Measurements from ENCODE around the gene EIF4A2.
A peak's percentile ranks its signal among the peaks of the same experiment; 100 is the strongest.
"Not testable (repeated sequence)": the region's sequence is repeated elsewhere in the genome, so short reads cannot be mapped to it uniquely, and the experiment has no call there.

Gene EIF4A2

DNA sequence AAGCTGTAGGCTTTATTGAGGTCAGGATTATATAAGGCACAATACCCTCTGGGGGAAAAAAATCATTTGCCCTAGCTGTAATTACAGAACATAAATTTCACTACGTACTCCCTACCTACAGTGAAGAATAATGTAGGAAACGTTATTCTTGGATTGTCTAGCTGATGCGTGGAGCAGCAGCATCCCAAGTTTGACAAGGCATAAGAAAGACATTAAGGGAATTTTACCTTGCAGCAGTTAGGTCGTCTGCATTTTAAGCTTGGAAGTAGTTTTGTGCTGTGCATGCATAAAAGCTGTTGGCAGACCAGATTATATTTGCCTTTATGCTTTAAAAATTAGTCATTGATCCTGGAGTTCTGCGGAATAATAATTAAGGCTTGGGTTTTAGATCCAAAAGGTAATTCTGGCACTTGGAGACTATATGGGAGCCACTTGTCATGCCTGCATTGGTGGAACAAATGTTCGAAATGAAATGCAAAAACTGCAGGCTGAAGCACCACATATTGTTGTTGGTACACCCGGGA, 2.2 kb downstream of the EIF4A2 start:
- no peak for DNase-seq

DNA sequence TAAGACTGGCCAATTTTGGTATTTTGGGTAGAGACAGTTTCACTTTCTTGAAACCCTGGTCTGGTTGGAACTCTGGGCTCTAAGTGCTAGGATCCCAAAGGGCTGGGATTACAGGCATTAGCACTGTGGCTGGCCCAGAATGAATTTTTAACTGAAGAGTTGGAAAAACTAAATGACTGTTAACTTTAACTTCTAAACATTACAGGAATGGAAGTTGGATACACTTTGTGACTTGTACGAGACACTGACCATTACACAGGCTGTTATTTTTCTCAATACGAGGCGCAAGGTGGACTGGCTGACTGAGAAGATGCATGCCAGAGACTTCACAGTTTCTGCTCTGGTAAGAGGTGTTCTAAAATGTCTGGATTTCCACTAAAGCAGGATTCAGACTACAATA, 3.5 kb downstream of the EIF4A2 start:
- DNase-seq: no peak

DNA sequence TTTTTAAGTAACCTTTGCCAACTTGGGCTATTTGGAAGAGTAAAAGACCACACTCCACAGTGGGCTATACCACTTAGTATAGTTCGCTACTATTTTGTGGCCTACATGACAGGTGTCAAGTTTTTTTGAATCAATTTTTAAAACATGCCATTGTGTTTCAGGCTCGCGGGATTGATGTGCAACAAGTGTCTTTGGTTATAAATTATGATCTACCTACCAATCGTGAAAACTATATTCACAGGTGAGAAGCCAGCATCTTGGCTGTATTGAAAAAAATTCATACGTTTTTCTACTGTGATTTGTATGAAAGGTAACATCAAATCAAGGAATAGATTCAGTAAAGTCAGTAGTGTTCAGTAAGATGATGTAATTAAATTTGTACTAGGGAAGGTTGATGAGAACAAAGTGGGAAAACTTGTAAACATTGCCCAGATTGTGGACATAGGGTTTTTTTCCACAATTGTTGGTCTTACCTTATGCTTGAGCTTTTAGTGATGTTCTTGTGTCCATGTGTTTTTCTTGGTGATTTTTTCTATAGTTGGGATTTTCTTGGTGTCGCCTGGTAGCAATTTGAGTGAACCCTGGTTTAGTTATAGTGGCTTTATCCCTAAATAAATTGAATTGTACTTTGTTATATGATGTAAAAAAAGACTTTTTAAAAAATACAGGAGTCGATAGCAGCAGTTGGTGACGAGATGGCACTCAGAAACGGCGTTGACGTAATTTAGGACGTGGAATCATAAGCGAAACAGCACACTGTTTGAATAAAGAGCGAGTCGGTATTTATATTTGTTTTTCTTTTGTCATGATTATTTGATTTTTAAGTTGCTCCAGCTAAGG, 4.5 kb downstream of the EIF4A2 start:
- no peak for DNase-seq

DNA sequence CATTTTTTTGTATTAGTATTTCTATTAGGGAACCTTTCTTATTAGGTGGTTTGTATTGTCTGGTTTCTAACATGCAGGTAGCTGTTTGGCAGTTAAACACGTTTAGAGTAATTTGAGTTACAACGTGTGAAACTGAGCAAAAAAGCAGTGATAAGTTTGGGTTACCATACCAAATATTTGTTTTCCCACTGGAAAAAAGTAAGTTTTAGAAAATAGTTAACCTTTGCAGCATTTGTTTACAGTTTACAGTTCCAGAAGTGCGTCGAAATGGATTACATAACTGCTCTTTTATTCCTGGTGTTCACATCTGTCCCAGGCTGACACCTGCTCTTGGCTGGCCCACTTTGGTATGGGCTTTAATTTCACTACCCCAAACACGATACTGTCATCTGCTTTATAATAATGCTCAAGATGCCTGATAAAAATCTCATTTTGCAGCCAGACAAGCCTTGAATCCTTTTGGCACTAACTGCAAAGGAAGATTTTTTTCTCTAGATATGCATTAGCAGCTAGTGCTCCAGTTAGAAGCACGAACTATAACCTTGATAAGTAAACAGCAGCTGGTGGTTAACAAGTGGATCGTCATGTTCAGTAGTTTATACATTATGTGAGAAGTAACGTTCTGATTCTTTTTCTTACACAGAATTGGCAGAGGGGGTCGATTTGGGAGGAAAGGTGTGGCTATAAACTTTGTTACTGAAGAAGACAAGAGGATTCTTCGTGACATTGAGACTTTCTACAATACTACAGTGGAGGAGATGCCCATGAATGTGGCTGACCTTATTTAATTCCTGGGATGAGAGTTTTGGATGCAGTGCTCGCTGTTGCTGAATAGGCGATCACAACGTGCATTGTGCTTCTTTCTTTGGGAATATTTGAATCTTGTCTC, 5.3 kb downstream of the EIF4A2 start:
- DNase-seq: no peak

DNA sequence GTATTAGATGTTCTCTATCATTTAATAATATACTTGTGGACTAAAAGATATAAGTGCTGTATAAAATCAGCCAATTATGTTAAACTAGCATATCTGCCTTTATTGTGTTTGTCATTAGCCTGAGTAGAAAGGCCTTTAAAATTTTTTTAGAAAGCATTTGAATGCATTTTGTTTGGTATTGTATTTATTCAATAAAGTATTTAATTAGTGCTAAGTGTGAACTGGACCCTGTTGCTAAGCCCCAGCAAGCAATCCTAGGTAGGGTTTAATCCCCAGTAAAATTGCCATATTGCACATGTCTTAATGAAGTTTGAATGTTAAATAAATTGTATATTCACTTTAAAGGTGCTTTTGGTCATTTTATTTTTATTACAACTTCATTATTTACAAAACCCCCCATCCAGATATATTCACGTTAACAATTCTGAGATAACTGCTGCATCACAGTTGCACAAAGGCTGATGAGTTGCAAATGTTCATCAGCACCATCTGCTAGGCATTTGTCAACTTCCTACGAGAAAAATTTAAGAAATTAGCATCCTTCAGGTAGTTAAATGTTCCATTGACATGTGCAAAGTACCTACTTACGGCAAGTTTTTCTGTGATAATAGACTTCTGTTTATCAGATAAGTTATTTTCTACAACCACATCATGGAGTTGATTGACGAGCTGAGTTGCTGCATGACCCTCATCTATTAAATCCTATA, 6.3 kb downstream of the EIF4A2 start:
- no peak for DNase-seq

DNA sequence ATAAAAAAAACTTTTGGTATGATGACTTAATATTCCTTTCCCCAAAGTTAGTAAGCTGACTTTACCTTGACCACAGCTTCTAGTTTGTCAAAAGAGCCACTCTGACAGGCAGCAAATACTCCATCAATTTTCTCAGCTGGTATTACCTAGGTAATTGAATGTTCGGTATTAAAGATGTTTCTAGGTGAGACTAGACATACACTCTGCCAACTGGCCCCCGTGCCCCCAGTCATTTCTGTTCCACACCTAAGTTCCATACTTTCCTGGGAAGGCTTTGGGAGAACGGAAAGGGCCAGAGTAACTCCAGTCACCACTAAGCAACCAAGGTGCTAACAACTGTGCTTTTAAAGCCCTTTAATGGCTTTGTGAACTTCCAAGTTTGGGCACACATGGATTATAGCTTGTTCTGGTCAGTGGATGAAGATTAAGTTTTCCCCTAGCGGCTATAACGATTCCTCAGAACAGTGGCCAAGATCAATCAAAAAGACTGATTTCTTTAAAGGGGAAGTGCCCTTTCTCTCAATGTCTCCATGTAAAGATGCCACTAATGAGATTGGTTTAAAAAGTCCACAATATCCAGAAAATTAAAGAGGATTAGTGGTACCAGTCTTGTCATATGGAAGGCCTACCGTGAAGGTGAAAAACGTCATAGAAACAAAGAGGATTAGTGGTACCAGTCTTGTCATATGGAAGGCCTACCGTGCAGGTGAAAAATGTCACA, 7.0 kb downstream of the EIF4A2 start:
- DNase-seq: no peak

DNA sequence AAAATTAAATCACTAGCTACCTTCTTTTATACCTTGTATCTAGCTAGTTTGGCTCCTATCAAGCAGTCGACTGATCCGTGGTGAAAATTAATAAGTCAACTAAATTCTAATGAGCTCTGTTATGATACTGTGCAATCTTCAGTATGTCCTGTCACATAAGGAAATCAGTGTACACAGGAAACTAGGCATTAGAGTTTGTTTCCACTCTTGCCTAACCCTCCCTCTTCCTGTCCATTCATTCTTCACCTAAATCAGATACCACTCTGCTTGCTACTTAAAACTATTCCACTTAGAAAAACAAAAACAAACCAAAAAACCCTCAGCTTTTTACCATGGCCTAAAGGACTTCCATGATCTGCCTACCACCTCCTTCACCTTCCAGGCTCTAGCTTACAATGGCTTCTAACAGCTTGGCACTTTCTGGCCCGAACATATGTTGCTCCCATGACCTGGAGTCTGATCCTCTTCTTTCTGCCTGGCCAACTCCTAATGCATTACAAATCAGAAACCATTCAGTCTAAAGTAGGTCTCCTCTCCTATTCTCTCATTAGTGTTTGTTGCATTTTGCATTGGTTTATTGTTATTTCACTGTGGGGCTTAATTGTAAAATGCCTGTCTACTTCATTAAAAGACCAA, 15.0 kb downstream of the EIF4A2 start:
- no peak for DNase-seq

DNA sequence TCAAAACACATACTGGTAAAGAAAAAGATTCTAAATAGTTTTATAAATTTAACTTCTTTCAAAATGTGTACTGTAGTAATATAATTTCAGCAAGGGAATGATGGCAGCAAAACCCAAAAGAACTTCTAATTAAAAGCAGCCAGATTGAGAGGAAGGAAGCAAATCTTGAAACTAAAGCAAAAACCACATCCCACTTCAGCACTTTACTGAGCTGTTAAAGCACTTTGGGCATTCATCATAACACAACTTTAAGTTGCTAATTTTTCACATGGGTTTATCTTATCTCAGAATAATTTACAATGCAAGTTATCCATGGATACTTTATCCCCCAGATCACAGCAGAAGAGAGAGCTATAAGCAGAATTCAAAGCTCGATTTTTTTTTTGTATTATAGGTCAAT, 16.9 kb downstream of the EIF4A2 start:
- no peak for DNase-seq

DNA sequence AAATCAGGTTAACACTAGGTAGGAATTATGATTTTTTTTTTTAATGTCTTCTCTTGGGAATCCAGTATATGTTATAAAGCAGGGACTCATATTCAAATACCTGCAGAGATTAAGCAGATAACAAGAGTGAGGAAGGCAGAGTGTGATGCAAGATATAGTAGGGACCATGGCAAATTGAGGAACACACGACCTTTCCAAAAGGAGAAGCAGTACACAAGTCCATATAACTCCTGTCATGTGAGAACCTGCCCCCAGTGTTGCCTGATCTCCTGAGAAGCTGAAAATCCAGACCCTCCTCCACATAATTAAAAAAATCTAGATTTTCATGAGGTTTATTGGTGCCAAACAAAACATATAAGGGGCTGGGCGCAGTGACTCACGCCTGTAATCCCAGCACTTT, 19.3 kb downstream of the EIF4A2 start:
- no peak for DNase-seq

DNA sequence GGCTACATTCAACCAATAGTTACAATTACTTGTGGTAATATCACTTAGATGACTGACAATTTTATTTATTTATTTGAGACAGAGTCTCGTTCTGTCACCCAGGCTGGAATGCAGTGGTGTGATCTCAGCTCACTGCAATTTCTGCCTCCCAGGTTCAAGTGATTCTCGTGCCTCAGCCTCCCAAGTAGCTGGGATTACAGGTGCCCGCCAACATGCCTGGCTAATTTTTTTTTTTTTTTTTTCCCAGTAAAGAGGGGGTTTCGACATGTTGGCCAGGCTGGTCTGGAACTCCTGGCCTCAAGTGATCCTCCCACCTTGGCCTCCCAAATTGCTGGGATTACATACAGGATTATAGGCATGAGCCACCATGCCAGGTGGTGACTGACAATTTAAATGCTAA, 20.1 kb downstream of the EIF4A2 start:
- not testable (repeated sequence) for DNase-seq

DNA sequence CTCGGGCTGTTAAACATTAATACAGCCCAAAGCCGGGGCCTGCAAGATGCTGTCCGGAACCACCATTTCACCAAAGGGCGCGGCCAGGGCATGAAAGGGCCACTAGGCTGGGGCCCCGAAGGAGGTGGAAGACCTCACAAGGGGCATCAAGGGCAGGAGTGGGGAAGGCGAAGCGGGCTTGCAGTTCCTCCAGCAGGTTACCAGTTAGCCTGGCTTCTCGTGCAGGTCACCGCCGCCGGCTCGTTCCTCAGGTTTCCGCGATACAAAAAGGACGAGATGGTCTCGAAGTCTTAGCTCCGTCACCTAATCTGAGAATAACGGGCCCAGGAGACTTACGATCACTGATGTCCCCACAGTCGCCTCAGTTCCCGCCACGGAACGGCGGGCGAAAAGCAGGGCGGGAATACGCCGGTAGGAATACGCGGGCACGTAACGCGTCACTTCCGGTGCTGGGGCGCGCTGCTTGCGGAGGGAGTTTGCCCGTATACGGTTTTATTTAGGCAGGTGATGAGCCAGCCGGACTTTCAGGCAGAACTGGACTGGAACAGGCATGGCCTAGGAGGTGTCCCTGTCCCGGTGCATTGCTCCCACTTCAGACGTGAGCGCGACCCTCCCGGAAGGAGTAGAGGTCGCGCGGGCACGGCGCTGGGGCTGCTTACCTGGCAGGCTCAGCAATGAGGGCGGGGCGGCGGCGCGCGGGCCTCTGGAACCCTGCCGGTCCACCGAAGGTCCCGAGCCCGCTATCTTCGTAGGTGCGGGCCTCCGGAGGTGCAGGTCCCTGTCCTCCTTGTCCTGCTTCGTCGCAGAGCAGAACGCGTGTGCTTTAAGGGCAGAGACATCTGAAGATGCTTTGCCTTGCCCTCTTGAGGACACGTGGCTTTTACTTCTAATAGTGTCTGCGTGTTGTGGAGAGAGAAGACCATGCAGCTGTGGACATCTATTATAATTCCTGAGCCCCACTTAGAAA, 23.0 kb downstream of the EIF4A2 start, which contains the start of gene RFC4:
TSS of gene RFC4 (minus strand) at position 394 of the 967 bp plus-strand sequence. CDS start 1,769 bp downstream, outside the sequence.
- peak; percentile 87 for DNase-seq

DNA sequence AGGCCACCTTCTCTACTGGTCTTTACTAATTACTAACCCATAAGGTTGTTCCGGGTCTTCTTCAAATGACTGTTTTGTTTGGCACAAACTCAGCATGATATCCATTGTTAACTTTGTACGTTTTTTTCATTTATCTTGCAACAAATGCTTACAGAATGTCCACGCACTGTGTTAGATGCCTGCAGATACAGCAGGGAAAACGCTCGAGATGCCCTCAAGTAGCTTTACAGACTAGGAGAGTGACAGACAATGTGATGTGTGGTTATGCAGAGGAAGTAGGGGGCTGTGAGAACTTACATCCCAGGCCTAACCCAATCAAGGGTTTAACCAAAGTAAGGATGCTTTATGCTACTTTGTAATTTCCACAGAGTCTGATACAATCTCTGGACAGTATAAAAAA, 23.9 kb downstream of the EIF4A2 start:
- no peak for DNase-seq

DNA sequence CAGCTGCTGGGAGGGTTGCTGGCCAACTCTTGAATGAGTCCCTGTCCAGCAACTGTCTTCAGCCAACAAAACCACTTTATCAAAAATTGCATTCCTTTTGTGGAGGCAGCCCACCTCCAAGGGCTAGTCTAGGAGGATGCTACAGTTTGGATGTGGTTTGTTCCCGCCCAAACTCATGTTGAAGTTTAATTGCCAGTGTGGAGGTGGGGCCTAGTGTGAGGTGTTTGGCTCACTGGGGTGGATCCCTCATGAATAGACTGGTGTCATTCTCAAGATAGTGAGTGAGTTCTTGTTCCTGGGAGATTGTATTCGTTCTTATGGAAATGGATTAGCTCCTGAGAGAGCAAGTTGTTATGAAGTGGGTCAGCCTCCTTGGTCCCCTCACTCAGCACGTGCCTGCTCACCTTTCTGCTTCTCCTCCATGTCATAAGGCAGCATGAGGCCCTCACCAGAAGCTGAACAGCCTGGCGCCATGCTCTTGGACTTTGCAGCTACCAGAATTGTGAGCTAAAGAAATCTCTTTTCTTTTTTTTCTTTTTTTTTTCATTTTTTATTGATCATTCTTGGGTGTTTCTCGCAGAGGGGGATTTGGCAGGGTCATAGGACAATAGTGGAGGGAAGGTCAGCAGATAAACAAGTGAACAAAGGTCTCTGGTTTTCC, 27.1 kb downstream of the EIF4A2 start:
- no peak for DNase-seq

DNA sequence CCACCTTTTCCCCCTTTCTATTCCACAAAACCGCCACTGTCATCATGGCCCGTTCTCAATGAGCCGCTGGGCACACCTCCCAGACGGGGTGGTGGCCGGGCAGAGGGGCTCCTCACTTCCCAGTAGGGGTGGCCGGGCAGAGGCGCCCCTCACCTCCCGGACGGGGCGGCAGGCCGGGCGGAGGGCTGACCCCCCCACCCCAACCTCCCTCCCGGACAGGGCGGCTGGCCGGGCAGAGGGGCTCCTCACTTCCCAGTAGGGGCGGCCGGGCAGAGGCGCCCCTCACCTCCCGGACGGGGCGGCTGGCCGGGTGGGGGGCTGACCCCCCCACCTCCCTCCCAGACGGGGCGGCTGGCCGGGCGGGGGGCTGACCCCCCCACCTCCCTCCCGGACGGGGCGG, 27.9 kb downstream of the EIF4A2 start:
- not testable (repeated sequence) for DNase-seq

DNA sequence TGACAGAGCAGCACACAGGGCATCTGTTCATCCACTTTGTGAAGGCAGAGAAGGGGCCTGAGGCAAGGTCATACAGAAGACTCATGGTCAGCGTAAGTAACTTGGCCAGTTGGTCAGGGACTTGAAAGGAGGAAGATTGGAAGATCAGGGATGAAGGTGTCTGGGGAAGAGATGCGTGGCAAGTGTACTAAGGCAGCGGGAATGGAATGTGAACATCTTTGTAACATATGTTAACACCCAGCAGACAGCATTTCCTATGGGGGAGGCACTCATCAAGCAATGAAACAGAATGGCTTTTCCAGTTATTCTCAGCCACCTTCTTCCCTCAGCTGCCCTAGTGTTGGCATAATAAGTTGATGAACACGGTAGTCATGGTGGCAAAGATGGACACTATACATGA, 30.7 kb downstream of the EIF4A2 start:
- DNase-seq: no peak

DNA sequence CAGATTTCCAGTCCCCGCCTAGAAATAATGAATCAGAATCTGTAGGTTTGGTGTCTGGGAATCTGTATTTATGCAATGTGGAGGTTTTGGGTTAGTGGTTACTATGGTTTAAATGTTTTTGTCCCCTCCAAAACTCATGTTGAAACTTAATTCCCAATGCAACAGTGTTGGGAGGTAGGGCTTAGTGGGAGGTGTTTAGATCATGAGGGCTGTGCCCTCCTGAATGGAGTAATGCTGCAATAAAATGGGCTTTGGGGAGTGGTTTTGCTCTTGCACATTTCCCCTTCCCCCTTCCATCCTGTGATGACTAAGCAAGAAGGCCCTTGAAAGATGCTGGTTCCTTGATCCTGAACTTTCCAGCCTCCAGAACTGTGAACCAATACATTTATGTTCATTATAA, 32.1 kb downstream of the EIF4A2 start:
- no peak for DNase-seq

DNA sequence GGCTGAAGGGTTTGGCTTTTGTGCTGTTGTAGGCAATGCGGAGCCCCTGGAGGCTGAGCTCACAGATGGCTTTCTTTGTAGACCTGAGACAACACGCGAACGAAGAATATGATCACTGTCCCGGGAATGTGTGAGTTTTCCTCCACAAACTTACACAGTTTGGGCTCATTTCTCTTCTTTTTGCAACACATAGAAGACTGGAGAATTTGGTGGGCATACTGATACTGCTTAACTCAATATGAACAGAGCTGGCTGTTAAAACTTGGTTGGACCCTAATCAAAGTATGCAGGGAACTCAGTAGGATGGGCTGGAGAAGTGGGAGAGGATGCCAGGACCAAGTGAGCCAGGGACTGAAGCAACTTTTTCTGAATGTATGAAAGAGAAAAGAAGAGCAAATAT, 35.1 kb downstream of the EIF4A2 start:
- no peak for DNase-seq

DNA sequence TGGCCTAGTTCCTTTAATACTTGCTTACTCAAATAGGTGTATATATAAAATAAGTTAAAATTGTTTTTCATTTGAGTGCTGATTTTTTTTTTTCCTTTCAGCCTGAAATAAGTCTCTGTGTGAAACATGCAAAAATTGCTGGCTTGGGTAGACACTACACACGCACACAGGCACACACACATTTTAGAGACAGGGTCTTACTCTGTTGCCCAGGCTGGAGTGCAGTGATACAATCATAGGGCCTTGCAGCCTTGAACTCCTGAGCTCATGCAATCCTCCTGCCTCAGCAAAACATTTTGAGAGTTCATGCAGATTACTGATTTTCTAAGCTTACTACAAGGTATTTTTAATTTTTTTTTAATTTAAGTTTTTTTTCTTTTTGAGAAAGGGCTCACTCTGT, 35.6 kb downstream of the EIF4A2 start:
- DNase-seq: no peak

DNA sequence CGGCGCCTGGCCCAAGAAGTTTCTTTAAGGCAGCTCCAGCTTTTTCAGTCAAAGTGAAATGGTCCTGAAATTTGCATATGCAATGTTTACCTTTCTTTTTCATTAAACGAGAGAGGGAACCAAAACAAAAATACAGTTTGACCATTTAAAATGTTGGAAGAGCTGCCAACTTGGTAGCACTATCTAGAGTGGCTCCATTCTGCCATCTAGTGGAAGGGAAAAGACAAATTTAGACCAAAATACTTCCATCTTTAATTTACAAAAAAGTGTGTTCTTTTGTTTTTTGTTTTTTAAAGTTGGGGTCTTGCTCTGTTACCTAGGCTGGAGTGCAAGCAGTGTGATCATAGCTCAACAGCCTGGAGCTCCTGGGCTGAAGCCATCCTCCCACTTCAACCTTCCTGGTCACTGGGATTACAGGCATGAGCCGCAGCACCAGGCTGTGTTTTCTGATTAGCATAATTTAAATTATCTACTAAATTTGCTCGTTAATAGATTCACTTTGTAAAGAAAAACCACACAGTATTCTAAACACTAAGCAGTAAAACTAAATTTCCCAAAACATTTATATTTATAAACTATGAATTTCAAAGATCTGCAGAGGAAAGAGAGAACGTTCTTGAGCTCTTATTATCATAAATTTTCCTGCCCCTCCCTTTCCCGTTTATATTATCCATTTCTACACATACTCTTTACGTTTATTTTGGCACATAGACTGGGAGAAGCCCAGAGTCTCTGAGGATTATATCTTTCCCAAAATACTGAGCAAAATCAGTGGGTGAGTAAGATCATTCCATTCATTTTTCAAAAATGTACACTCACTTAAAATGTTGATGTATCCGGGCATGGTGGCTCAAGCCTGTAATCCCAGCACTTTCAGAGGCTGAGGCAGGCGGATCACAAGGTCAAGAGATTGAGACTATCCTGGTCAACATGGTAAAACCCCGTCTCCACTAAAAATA, 38.3 kb downstream of the EIF4A2 start:
- no peak for DNase-seq

Measured in activated T-cell treated with anti-CD3 and anti-CD28 coated beads, Interleukin-2, amount 50 U/mL, for 1 hour (primary cell).